Thoracic aorta (tissue), 2 donors: ENCODE measurements around the gene TPD52L1. TPM values are rescaled to one million over a fixed set of nuclear protein-coding genes. Genes with fewer than 3 reads are reported as not detected.

ENCODE experiments used
- ATAC-seq: fragments of 150-250 bp; one replicate; pipeline ENCODE4 v1.8.0; 2017; ENCODE audit warnings: low read depth; ENCODE audit not compliant: insufficient number of reproducible peaks, low FRiP score
- DNase-seq: peaks from one replicate; pipeline ENCODE4 v3.0.0-alpha.2; 2020; ENCODE audit warnings: low spot score
- H3K27ac ChIP-seq, 2 donors: fragments of 200-600 bp; sonication (generic); 1 replicate in 1 of 2; 2 replicates in 1 of 2; pipeline ENCODE4 v1.5.1; 2016; ENCODE audit warnings: mild to moderate bottlenecking in 2 of 2, moderate library complexity in 2 of 2
- H3K27me3 ChIP-seq: fragments of 200-600 bp; sonication (generic); replicated peaks from 2 replicates; pipeline ENCODE4 v1.6.0; 2016; ENCODE audit warnings: mild to moderate bottlenecking; ENCODE audit not compliant: insufficient read depth
- H3K36me3 ChIP-seq: fragments of 200-600 bp; sonication (generic); one replicate; pipeline ENCODE4 v1.5.1; 2016
- H3K4me1 ChIP-seq, 2 donors: fragments of 200-600 bp; sonication (generic); 1 replicate in 1 of 2; 2 replicates in 1 of 2; pipeline versions ENCODE4 v1.5.1 to v1.6.0; 2016; ENCODE audit warnings: low read depth in 2 of 2, mild to moderate bottlenecking in 1 of 2; ENCODE audit not compliant: control insufficient read depth in 1 of 2
- H3K4me3 ChIP-seq: fragments of 200-600 bp; sonication (generic); 2 replicates; pipeline ENCODE4 v1.5.1; 2016; ENCODE audit warnings: mild to moderate bottlenecking
- H3K9me3 ChIP-seq: fragments of 200-600 bp; sonication (generic); 2 replicates; pipeline ENCODE4 v1.5.1; 2016
- CTCF ChIP-seq: fragments of 200-600 bp; sonication (generic); IDR thresholded peaks from one replicate; pipeline ENCODE4 v1.5.1; 2019; ENCODE audit warnings: antibody characterized with exemption
- total RNA-seq, 2 donors: library from RNA; depleted of rRNA; stranded (reverse); fragments of >200 nt; gene quantifications; one replicate each; pipeline versions ENCODE4 v1.1.0 to v1.2.3, GENCODE V29; 2016

Gene TPD52L1
- total RNA-seq, 2 donors from 2014 or later = 37.1 to 73.5 TPM

GRCh38 chr6:125312478-125312877 is 158.9 kb downstream of the TPD52L1 start:
- Histone ChIP-seq H3K27me3 (no peaks in the 10 kb centered on the region), H3K9me3 (no peaks in the 10 kb centered on the region), H3K27ac (no peak overlapping the region), H3K4me1 (peaks cover 0 to 35% of the 10 kb centered on the region in 2 donors), H3K36me3 (no peaks in the 10 kb centered on the region), H3K4me3 (no peak overlapping the region)
- no peak for TF ChIP-seq CTCF
- DNase-seq (no peak), ATAC-seq (no peak)

DNA sequence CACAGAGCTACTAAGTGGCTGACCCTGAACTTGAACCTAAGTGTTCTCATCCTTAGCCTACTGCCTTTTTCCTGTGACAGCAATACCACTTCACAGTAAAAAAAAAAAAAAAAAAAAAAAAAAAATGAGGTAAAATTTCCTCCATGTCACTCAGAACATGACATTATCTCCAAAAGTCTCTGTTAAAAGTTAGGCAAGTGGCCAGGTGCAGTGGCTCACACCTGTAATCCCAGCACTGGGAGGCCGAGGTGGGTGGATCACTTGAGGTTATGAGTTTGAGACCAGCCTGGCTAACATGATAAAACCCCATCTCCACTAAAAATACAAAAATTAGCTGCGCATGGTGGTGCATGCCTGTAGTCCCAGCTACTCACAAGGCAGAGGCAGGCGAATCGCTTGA is 159.4 kb downstream of the TPD52L1 start:
- no peak for ATAC-seq
- TF ChIP-seq CTCF = no peak
- no peak overlapping the region for H3K4me3 ChIP-seq
- no peak overlapping the region for H3K27ac ChIP-seq
- H3K4me1 ChIP-seq = peaks cover 0 to 35% of the 10 kb centered on the region in 2 donors
- no peak for DNase-seq
- no peaks in the 10 kb centered on the region for H3K27me3 ChIP-seq
- H3K9me3 ChIP-seq = no peaks in the 10 kb centered on the region
- no peaks in the 10 kb centered on the region for H3K36me3 ChIP-seq

Other genes with a start within 250 kb of the TPD52L1 start
- gene RNF217, start 191.3 kb upstream of the TPD52L1 start, total RNA-seq = 10 to 100 TPM; 36.3 to 44.2 TPM
- gene HDDC2, start 148.2 kb downstream of the TPD52L1 start, total RNA-seq = 10 to 100 TPM; 39.9 TPM